HS-27A (cell line): Measurements from ENCODE around the gene GLB1L2.
"Not testable (repeated sequence)": the region's sequence is repeated elsewhere in the genome, so short reads cannot be mapped to it uniquely, and the experiment has no call there.

Experiments
- DNase-seq: peaks from one replicate; pipeline ENCODE4 v3.0.0-alpha.2; 2012; ENCODE audit warnings: low read depth, missing footprints

GLB1L2 gene, protein sequence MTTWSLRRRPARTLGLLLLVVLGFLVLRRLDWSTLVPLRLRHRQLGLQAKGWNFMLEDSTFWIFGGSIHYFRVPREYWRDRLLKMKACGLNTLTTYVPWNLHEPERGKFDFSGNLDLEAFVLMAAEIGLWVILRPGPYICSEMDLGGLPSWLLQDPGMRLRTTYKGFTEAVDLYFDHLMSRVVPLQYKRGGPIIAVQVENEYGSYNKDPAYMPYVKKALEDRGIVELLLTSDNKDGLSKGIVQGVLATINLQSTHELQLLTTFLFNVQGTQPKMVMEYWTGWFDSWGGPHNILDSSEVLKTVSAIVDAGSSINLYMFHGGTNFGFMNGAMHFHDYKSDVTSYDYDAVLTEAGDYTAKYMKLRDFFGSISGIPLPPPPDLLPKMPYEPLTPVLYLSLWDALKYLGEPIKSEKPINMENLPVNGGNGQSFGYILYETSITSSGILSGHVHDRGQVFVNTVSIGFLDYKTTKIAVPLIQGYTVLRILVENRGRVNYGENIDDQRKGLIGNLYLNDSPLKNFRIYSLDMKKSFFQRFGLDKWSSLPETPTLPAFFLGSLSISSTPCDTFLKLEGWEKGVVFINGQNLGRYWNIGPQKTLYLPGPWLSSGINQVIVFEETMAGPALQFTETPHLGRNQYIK

DNA sequence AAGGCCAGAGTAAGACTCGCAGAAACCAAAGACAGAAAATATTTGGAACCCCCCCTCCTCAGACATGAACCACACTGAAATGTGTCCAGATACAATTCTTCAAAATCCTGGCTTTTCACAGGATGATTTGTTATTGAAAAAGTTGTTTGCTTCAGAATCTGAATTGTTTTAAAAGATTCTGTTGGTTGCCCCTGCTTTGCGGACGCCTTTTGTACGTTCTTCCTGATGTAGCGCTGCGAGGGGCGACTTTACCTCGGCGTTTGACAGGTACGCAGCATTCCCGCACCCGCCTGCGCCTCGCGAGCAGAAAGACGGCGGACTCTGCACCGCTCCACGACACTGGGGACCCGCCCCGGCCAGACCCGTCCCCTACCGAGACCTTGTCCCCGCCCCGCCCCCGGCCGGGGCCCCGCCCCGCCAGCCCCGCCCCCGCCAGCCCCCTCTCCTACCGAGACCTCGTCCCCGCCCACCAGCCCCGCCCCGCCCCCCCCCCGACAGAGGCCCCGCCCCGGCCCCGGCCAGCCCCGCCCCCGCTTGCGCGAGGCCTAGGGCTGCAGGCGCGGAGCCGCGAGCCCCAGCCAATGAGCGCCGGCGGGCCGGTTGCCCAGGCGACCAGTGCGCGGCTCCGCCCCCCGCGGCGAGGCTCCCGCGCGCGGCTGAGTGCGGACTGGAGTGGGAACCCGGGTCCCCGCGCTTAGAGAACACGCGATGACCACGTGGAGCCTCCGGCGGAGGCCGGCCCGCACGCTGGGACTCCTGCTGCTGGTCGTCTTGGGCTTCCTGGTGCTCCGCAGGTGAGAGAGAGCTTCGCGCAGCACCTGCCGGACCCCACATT is at the start of gene GLB1L2:
TSS of gene GLB1L2 (plus strand) at position 635 of the 835 bp plus-strand sequence. CDS start at position 709, 74 bp downstream.
- no peak for DNase-seq

DNA sequence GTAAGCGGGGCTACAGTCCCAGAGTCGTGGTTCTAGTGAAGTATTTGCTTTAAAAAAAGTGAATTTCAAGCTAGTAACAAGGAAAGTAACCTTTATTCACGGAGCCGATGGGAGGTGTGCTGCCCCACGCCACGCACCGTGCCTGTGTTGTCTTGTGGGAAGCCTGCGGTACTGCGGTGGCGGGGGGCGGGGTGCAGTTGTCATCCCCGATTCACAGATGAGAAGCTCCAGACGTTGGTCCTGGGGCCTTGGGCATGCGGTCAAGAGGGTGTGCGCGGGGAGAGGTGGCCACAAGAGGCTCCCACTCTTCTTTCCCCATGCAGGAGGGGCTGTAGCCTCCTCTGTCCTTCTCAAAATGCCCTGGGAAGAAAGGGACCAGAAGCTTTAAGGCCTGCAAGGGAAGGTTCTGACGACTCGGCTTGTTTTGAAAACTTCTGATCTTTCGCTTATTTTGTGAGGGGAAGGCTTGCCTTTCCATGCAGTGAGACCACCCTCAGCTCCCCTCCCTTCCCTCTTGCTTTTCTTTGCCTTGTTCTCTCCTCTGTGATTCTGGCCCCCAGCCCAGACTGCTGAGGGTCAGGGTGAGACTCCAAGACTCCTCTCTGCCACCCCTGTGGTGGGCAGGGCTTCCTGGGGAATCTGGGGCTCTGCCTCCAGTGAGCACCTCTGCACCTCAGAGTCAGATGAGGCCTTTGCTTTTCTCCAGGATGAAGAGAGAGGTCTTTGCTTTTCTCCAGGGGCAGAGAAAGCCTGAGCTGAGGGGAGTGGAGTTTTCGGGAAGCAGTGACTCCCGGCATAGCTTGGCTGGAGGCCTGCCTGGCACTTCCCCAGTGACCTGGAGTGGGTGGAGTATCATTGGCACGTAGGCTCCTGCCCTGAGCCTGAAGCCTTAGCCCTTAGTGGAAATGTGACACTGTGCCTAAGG is 49.4 kb upstream of the GLB1L2 start:
- DNase-seq: no peak

DNA sequence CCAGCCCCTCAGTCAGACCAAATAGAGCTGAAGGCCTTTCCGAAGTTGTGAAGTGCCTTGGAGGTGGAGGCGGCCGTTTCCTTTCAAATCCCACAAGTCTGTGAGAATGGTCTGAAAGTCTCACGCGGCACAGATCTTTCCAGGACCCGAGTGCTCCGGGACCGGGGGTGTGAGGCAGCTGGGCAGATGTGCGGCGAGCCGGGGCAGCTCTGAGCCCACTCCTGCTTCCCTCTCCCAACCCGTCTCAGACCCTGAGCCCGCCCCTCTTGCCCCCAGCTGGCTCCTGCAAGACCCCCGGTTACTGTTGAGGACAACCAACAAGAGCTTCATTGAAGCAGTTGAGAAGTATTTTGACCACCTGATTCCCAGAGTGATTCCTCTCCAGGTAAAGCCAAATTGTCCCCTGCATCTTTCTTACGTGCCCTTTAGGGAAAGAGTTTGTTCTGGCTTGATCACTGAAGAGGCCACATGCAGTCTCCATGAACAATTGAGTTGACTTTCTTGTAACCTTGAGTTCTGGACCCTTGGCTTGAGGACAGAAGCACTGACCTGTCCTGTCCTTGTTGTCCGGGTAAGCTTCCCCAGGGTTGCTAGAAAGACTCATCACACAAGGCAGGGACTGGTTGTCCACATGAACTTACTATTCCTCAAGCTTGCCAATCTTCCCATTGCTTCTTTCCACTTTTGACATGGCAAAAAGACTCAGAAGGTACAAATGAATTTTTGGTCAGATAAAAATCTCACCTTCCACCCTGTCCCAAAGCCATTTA is 48.1 kb upstream of the GLB1L2 start:
- no peak for DNase-seq

DNA sequence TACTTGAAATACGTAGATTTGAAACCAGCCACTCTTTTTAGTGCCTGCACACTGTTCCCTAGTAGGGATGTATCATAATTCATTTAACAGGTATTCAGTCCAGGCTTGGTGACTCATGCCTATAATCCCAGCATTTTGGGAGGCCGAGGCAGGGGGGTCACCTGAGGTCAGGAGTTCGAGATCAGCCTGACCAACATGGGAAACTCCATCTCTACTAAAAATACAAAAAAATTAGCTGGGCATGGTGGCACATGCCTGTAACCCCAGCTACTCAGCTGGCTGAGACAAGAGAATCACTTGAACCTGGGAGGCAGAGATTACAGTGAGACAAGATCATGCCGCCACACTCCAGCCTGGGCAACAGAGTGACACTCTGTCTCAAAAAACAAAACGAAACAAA is 47.4 kb upstream of the GLB1L2 start:
- DNase-seq: not testable (repeated sequence)

DNA sequence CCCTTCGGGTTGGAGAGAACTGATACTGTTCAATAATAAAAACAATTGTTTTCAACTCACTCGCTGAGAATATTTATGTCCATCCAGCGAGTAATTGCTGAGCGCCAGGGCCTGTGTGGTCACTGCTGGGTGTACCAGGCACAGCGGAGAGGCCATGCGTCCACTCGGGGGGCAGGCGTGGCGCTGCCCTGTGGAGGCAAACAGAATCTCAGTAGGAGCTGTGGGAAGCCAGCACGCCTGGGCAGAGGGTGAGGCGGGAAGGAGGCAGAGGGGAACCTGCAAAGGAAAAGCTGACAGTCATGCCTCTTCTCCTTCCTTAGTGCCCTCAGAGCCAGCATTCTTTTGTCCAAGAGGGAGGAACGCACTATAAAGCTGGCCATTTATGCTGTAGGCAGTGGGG is 44.2 kb upstream of the GLB1L2 start:
- no peak for DNase-seq

DNA sequence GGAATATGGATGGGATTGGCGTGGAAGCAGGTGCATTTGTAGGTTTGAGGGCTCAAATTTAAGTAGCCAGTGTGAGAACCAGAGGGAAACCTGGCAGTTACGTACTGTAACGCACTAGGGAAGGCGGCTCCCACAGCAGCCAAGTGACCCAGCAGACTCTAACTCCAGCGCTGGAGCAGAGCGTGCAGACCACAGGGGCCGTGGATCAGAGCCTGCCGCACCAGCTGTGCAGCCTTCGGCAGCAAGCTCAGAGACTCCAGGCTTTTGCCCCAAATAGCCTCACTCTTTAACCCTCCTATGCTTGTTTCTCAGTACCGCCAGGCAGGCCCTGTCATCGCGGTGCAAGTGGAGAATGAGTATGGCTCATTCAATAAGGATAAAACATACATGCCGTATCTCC is 43.3 kb upstream of the GLB1L2 start:
- no peak for DNase-seq

DNA sequence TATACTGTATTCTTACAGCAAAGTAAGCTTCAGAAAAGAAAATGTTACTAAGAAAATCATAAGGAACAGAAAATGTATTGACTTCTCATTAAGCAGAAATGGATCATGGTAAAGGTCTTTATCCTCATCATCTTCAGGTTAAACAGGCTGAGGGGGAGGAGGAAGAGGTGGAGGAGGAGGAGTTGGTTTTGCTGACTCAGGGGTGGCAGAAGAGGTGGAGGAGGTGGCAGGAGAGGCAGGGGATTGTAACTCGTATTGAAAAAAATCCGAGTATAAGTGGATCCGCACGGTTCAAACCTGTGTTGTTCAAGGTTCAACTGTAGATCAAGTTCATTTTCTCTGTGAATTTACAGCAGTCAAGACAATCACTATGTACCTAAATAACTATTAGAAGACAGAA is 42.6 kb upstream of the GLB1L2 start:
- DNase-seq: no peak

DNA sequence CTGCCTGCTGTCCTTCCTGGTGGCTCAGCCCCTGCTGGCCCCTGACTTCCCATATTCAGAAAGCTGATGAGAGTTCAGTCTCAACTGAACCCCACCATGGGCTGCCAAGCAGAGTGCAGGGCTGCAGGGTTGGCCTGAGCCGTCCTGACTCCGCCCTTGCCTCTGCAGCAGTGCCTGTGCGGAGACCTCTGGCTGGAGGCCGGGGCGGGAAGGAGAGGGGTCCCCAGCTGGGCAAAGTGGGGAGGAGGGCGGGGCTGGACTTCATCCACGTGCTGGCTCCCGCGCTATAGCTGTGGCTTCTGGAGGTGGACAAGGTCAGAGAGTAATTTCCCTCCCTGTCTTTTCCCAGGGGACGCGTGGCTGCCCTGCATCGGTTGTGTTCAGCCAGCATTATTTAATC is 42.0 kb upstream of the GLB1L2 start:
- no peak for DNase-seq

DNA sequence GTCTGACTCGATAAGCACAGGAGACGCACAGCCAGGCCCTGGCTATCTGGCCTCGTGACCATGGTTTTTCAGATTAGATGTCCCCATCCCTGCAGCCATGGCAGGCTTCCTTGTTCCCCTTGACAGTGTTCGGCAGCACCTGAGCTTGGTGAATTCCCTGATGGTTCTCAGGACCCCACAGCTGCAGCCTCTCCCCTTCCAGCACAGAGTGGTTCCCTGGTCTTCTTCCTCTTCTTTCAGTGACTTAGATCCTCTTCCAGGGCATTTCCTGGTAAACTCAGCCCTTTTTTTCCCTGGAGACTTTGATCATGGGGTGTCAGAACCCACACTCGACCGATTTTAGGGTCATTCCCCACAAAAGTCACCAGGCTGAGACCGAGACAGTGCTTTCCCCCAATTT is 41.1 kb upstream of the GLB1L2 start:
- no peak for DNase-seq

DNA sequence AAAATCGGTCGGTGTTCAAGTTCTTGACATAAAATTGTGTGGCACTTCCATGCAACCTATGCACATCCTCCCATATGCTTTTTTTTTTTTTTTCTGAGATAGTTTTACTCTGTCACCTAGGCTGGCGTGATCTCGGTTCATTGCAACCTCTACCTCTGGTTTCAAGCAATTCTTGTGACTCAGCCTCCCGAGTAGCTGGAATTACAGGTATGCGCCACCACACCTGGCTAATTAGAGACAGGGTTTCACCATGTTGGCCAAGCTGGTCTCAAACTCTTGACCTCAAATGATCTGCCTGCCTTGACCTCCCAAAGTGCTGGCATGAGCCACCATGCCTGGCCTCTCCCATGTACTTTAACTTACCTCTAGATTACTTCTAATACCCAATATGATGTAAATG is 40.6 kb upstream of the GLB1L2 start:
- DNase-seq: no peak

DNA sequence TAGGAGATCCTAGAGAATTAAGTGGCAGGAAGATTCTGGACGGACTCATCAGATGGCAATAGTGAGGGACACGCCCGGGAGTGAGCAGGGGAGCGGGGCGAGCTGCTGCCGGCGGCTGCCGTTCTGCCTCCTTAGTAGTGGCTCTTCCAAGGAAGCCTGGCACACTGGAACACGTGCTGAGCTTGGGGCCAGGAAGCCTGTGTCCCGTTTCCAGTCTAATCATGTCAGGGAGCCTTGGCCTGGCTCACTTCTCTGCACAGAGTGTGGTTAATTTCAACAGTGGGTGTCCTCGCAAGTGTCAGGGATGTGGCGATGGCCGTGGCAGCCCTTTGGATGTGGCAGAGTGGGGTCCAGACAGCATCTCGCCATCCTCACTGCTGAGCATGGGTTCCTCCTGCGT is 39.1 kb upstream of the GLB1L2 start:
- no peak for DNase-seq

DNA sequence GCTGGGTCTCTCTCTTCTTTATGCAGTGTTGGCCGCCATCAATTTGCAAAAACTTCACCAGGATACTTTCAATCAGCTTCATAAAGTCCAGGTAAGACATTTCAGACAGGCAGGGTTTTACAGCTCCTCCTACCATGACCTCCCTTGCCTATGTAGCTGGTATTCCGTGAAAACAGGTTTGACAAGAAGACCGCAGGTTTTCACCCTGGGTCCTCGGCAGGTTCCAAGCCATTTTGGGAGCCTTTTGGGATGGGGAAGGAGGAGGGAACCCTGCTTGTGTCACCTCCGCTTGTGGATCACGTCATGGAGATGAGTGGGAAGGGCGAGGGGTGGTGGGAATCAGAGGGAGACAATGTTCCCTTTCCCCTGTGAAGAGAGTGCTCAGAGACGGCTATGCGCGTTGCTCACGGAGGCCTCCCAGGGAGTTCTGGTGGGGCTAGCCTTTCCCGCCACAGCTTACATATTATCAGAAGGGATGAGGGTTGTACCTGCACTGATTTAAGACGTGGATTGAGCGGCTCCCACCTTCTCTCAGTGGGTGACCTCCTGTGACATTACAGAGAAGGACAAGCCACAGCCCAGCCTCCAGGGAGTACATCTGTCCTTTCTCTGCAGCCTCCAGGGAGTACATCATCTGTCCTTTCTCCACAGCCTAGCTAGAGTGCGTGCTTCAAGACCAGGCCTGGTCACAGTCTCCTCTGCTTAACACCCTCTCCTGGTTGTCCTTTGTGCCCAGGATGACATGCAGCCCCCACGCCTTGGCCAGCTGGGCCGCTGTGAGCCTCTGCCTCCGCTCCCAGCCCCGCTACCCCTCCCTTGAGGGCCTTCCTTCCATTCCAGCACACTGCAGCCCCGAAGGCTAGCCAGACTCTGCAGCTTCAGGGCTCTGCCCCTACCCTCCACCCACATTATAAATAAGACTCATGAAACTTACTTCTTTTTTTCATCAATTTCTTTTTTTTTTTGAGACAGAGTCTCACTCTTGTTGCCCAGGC is 38.4 kb upstream of the GLB1L2 start:
- no peak for DNase-seq

DNA sequence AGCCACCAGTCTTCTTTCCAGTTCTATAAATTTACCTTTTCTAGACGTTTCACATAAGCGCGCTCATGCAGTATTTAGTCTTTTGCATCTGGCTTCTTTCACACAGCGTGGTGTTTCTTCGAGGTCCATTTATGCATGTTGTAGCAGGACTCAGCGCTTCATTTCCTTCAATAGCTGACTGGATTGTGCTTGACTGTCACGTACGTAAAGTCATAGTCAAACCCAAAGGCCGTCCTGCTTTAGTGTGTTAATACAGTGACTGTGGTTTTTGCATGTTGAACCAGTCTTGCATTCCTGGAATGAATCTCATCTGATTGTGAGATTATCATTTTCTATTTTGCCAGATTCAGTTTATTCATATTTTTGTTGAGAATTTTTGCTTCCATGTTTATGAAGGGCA is 37.1 kb upstream of the GLB1L2 start:
- DNase-seq: no peak

DNA sequence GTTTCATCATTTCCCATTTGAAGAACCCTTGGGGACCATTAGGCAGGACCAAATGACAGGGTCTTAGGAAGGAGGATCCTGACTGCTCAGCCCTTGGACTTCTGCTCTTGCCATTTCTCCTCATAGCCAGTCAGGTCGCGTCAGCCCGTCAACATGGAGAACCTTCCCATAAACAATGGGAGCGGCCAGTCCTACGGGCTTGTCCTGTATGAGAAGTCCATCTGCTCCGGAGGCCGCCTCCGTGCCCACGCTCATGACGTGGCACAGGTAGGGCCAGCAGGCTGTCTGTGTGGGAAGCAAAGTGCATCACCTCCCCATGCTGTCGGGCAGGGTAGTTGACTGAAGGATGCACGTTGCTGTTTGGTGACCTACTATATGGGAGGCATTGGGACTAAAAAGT is 19.6 kb upstream of the GLB1L2 start:
- DNase-seq: no peak

DNA sequence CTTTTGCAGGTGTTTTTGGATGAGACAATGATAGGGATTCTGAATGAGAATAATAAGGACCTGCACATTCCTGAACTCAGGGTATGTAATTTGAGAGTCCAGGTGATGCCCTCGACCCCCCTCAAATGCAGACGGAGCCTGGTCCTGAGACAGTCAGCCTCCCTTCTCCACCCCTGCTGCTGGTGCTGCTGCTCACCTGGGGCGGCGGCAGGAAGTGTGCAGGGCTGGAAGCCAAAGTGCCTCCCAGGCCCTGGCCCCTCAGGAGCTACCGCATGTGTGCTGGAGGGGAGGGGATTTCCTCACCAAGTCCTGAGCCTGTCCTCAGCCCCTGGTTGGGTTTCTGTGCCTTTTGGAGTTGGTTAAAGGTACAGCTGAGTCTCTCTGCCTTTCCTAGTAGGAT is 19.0 kb upstream of the GLB1L2 start:
- DNase-seq: no peak

DNA sequence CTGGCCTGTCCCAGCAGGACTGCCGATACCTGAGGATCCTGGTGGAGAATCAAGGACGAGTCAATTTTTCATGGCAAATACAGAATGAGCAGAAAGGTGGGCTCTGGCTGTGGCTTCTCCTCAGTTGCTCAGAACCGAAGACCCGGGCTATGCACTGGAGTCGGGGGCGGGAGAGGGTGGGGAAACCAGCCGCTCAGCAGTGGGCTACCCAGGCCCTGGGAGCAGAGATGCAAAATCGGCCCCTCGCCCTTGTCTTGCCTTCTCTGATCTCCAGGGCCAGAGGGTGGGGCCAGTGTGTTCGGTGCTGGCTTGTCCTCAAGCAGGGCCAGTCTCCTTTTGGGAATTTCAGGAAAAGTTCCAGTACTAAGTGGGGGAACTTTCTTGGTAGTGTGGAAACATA is 18.4 kb upstream of the GLB1L2 start:
- no peak for DNase-seq

DNA sequence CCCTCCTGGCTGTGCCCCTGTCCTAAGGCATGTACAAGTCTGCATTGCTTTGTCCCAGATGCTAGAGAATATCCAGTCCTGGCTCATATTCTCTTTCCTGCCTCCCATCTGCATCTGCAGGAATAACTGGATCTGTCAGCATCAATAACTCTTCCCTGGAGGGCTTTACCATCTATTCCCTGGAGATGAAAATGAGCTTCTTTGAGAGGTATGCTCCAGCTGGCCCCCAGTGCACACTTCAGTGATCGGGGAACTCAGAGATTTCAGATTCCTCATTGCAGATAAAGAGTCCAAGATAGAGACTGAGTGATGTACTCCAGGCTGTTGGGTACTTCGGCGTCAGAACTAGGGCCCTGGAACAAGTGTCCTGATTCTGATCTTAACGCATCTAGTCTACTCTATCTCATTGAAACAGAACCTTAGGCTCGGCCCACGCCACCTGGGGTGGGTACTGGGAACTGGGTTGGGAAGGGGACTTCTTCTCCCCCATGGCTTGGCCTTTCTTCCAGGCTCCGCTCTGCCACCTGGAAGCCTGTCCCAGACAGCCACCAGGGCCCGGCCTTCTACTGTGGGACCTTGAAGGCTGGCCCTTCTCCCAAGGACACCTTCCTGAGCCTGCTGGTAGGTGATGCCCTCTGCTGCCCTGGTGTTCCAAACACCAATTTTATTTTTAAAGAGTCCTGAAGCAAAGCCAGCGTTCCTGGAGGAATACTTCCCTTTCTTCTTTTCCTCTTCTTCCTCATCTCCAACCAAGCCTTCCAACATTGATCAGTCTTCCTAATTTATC is 17.8 kb upstream of the GLB1L2 start:
- no peak for DNase-seq

DNA sequence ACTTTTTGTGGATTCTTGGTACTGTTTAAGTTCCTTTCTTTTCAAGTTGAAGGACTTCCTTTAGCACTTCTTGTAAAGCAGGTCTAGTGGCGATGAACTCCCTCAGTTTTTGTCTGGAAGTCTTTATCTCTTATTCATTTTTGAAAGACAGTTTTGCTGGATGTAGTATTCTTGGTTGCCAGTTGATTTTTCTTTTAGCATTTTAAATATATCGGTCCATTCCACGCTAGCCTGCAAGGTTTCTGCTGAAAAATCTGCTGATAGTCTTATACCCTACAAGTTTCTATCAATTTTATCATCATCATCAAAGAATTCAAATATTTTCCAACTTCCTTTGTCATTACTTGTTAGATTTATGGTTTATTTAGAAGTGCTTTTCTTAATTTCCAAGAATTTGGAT is 14.7 kb upstream of the GLB1L2 start:
- no peak for DNase-seq

DNA sequence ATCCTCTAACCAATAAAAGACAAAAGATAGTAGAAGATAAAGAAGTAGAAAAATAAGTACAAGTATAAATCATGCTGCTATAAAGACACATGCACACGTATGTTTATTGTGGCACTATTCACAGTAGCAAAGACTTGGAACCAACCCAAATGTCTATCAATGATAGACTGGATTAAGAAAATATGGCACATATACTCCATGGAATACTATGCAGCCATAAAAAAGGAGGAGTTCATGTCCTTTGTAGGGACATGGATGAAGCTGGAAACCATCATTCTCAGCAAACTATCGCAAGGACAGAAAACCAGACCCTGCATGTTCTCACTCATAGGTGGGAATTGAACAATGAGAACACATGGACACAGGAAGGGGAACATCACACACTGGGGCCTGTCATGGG is 10.4 kb upstream of the GLB1L2 start:
- DNase-seq: not testable (repeated sequence)
